8988T (cell line): ENCODE results near the gene PCK2.
A peak's percentile ranks its signal among the peaks of the same experiment; 100 is the strongest.

Source experiments
- DNase-seq: peaks from one replicate; pipeline ENCODE4 v3.0.0; 2011

Gene PCK2

DNA sequence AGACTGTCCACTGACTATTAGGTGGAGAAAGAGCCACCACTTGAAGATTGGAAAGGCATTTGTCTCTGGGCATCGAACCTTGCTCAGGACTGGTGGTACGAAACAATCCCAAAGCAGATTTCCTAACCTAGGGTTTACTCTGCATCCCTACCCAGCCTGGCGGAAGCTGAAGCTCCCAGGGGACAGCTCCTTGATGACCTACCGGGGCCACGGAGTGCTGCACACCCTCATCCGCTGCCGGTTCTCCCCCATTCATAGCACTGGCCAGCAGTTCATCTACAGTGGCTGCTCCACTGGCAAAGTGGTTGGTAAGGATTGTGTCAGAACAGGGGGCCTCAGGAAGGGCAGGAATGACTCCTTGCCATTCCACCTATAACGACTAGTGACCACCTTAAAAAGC, 27.1 kb downstream of the PCK2 start:
- DNase-seq = no peak

GRCh38 chr14:24122416-24122815, 28.3 kb downstream of the PCK2 start:
- DNase-seq = no peak

DNA sequence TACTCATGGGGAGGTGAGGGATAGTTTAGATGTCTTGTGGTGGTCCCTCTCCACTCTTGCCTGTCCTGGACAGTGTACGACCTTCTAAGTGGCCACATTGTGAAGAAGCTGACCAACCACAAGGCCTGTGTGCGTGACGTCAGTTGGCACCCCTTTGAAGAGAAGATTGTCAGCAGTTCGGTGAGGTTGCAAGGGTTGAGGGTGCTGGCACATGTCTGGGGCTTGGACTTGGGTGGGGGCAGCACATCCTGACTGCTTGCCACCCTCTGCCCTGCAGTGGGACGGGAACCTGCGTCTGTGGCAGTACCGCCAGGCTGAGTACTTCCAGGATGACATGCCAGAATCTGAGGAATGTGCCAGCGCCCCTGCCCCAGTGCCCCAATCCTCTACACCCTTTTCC, 28.8 kb downstream of the PCK2 start:
- DNase-seq = no peak

DNA sequence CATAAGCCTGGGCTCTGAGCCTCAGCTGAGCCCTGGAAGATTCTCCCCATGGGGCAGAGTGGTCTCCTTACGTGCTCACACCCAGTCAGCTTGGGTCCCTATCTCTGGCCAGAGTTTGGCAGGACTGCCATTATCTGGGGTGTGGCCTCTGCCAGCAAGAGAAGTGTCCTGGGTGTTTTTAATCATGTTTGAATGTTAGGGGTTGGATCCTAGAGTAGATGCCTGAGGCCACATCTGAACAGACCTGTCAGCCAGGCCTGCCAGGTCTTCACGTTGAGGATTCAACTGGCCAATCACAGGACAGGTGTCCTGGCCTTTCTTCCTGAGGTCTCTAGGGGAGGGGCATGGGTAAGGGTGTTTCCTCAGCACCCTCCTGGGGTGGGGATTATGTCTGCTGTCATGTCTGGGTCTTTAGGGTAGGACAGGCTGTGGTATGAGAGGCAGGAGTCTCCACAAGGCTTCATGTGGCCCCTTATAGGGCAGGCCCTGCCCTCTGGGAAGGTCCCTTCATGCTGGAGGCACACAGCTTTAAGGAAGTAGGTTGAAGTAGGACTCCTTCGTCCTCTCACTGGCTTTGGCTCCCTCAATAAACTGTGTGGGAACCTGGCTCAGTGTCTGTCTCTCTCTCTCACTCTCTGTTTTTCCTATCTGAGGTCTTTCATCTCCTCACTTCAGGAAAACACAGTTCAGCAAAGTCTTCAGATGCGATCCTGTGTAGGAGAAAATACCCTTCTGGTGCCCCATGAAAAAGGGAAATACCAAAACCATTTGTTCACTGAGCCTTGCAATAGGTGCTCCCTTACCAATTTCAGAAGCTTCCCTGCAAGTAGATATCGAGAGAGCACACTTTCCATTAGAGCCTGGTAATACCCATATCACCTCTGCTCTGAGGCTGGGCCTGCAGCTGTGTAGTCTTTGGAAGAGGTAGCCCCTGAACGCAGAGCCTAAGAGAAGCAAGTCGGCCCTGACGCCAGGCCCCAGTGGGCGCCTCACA, 29.6 kb downstream of the PCK2 start:
- no peak for DNase-seq

GRCh38 chr14:24126939-24127338, 32.8 kb downstream of the PCK2 start:
- no peak for DNase-seq

DNA sequence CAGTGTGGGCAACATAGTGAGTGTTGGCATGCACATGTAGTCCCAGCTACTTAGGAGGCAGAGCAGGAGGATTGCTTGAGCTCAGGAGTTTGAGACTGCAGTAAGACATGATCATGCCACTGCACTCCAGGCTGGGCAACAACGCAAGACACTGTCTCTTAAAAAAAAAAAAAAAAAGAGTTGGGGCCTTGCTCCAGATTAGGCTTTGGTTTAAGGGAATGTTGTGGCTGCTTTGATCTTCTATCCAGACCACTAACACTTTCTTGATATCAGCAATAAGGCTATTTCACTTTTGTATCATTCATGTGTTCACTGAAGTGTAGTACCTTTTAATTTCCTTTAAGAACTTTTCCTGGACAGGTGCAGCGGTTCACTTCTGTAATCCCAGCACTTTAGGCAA, 33.6 kb downstream of the PCK2 start:
- no peak for DNase-seq

DNA sequence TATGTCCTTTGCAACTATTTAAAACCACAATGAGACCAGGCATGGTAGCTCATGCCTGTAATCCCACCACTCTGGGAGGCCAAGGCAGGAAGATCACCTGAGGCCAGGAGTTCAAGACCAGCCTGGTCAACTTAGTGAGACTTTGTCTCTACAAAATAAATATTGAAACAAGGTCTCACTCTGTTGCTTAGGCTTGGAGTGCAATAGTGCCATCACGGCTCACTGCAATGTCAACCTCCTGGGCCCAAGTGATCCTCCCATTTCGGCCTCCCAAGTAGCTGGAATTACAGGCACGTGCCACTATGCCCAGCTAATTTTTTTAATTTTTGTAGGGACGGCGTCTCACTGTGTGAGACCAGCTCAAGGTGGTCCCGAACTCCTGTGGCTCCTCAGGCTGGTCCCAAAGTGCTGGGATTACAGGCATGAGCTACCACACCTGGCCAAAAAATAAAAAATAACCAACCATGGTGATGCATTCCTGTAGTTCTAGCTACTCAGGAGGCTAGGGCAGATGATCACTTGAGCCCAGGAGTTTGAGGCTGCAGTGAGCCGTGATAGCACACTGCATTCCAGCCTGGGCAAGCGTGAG, 35.4 kb downstream of the PCK2 start:
- no peak for DNase-seq

DNA sequence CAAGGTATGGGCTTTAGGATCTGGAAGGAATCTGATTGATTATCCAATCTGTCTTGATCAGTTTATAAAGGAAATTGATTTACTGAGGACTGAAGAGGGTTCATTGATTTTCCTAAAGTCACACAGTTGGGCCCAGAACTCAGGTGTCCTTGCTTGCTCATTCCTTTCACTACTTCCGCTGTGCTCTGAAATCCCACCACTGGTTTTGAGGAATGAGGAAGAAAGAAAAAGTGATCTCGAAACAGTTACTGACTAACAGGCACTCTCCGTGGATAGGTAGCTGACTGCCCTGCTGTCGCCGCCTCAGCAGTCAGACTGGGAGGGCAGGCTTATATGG, 36.2 kb downstream of the PCK2 start, which contains the start of gene FITM1:
Gene FITM1, plus strand, starts transcription at position 280 of the 337 bp plus-strand sequence. CDS start 905 bp downstream, outside the sequence.
- DNase-seq = no peak

DNA sequence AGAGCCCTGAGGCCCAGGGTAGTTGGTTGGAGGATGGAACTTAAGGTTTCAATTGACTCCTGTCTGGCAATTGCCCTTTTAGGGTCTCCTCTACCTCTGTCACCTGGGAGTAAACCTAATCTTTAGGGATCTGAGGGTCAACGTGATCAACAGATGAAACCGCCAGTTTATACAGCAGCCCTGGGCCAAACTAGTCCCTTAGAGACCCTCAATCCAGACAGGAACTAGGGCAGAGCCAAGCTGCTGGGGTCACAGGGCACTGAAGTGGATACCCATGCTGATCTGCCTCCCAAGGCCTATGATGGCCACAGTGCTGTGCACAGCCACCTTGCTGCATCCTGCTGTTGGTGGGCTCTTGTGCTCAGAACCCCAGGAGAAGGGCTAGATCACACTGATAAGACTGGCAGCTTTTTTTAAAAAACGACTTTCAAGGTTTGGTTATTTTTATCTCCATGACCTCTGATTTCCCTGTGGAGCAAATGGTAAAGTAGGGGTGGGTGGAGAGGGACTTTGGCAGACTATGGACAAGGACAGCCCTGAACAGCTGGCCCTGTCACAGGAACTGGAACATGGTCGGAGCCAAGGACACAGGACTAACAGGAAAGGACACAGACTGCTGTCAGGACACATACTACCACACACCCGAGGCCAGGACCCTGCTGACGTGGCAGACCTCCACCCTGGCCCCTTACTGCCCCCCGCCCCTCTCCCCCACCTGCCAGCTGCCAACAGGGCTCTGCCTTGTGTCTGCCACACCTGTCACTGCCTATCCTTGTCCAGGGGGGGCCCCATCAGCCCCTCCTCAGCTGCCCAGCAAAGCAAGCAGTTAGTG, 36.8 kb downstream of the PCK2 start:
- no peak for DNase-seq

- DNase-seq = no peak
Measured at GRCh38 chr14:24131549-24131966, 37.4 kb downstream of the PCK2 start.

GRCh38 chr14:24132061-24132685, 38.1 kb downstream of the PCK2 start:
- no peak for DNase-seq

DNA sequence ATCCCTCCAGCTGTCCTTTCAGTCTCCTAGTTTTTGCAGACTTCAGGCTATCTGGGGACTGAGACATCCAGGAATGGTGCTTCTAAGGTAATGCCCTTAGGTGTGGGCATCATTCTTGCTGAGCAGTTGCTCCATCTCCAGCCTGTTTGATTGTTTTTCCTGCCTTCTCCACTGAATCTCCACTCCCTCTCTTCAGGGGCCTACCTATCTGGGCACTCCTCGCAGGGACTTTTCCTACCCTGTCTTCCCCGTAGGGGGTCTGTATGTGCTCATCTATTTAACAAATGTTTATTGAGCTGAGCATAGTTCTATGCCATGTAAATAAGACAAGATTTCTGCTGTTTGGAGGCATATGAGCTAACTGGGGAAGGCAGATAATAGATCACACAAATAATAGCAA, 38.9 kb downstream of the PCK2 start:
- DNase-seq = no peak

DNA sequence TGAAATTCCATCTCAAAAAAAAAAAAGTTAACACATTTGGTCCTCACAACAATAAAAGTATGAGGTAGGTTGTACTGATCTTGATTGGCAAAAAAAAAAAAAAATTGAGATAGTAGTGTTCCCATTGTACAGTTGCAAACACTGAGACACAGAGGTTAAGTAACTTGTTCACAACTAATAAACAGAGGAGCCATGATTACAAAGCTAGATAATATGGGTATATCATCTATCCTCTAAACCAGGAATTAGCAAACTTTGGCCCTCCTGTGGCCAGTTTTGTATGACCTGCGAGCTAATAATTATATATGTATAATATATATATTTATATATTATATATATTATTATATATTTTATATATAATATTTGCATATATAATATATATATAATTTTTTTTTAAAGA, 39.6 kb downstream of the PCK2 start:
- DNase-seq = no peak

DNA sequence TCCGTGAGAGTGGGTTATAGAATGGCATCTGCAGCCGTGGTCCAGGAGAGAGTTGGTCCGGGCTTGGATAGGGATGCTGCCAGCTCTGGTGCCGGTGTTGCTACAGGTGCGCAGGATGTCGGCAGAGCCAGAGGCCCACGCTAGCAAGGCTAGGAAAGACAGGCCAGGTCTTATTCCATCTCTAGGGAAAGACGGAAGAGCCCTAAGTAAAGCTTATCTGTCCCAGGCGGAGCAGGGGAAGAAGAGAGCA, 41.4 kb downstream of the PCK2 start:
- DNase-seq = no peak

DNA sequence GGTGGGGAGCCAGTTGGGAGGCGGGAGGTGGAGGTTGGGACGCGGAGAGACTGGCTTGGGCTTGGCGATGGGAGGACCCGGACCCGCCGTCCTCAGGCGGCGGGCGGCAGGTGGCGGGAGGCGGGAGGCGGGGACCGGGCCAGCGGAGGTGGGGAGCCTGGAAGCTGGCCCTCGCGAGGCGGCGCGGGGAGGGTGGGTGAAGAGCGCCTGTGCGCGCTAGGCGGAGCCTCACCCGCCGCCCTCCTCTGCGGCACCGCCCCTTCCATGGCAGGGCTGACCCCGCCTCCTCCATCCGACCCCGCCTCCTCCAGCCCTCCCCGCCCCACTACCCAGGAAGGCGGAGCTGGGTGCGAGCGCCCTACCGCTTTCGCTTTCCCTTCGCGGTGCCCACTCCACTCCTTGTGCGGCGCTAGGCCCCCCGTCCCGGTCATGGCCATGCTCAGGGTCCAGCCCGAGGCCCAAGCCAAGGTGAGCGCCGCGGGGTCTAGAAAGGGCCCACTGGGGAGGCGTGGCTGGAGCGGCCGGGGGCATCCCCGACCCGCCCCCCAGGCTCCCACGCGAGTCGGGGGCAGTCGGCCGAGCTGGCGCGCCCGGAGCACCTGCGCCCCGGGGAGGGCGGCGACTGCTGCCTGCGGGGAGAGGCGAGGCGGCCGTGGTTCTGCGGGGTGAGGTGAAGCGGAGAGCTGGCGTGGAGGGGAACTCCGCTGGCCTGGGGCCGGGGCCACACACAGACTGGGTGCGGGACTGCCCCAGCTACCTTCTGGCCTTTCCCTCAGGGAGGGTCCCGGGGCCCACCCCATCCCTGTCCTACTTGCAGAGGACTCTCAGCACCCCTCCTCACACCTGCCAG, 41.9 kb downstream of the PCK2 start, which contains the start of gene PSME1:
Gene PSME1, plus strand, starts transcription at position 361 of the 850 bp plus-strand sequence. Its CDS starts 69 bp downstream, at position 430.
- DNase-seq = peak; percentile 85

DNA sequence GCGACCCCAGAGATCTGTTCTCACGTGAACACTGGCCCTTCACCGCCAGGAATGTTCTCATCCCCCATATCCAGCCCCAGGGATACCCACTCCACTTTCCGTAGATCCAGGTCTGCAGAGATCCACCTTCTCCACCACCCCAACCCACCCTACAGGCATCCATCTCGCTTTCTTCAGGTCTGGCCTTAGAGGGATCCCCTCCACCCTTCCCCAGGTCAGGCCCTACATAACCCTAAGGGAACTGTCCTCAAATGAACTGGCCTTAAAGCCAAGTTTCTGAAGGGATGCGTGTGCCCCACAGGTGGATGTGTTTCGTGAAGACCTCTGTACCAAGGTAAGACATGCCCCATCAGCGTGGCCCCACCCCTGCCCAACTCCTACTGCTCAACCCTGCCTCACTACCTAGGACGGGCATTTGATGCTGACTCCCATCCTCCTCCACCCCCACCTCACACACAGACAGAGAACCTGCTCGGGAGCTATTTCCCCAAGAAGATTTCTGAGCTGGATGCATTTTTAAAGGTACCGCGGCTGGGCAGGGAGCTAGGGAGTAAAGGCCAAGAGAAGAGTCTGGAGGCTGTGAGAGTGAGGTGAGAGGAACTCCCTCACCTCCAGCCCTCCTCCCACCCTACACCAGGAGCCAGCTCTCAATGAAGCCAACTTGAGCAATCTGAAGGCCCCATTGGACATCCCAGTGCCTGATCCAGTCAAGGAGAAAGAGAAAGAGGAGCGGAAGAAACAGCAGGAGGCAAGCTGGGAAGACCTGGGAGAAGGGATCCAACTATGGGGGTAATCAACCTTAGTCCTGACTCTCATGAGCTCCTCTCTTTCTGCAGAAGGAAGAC, 42.8 kb downstream of the PCK2 start:
- no peak for DNase-seq

- DNase-seq = no peak
Measured at GRCh38 chr14:24137529-24138395, 43.7 kb downstream of the PCK2 start.

GRCh38 chr14:24138396-24139271, 44.5 kb downstream of the PCK2 start:
- no peak for DNase-seq
